A673 (cell line): Measurements from ENCODE around the gene PAN2. TPM values are rescaled to one million over a fixed set of nuclear protein-coding genes. Genes with fewer than 3 reads are reported as not detected.

Experiments used
- BruUV-seq: library from RNA; stranded (reverse); fragments of 400-500 nt; replicated peaks from 2 replicates; lab custom pipeline; 2021; lab: Mats Ljungman, UMichigan
- CTCF ChIA-PET: fragments of 300-600 bp; sonication (Branson Sonifier 250); formaldehyde crosslinking; loops from one replicate; lab custom pipeline; 2022; ENCODE audit warnings: antibody characterized with exemption; lab: Charles Lee
- POLR2A ChIA-PET: fragments of 300-600 bp; sonication (Branson Sonifier 250); formaldehyde crosslinking; loops from one replicate; lab custom pipeline; 2022; ENCODE audit warnings: antibody characterized with exemption; ENCODE audit not compliant: low non-redundant PET; lab: Charles Lee
- DNase-seq: peaks from one replicate; pipeline ENCODE4 v3.0.0-alpha.2; 2015; ENCODE audit warnings: low spot score
- H3K27ac ChIP-seq: fragments of 200-600 bp; sonication (generic); 2 replicates; pipeline ENCODE4 v1.5.1; 2016; ENCODE audit warnings: mixed run types, low read depth, mild to moderate bottlenecking, mixed read lengths, antibody characterized with exemption, low read length; ENCODE audit not compliant: poor library complexity, severe bottlenecking
- H3K27me3 ChIP-seq: fragments of 200-600 bp; sonication (generic); replicated peaks from 2 replicates; pipeline ENCODE4 v1.6.1; 2017; ENCODE audit warnings: mixed run types, low read depth, mild to moderate bottlenecking, mixed read lengths, antibody characterized with exemption, low read length; ENCODE audit not compliant: insufficient read depth, poor library complexity
- H3K36me3 ChIP-seq: fragments of 200-600 bp; sonication (generic); 2 replicates; pipeline ENCODE4 v1.6.1; 2016; ENCODE audit warnings: mixed run types, mild to moderate bottlenecking, mixed read lengths, antibody characterized with exemption, low read length; ENCODE audit not compliant: insufficient read depth, poor library complexity, severe bottlenecking
- H3K4me1 ChIP-seq: fragments of 200-600 bp; sonication (generic); 2 replicates; pipeline ENCODE4 v1.6.1; 2017; ENCODE audit warnings: mixed run types, mild to moderate bottlenecking, mixed read lengths, antibody characterized with exemption, low read length; ENCODE audit not compliant: insufficient read depth, poor library complexity, severe bottlenecking
- H3K4me3 ChIP-seq: fragments of 200-600 bp; sonication (generic); 2 replicates; pipeline ENCODE4 v1.5.1; 2016; ENCODE audit warnings: low read depth, mixed run types, mild to moderate bottlenecking, mixed read lengths, low read length; ENCODE audit not compliant: poor library complexity, severe bottlenecking
- H3K9me3 ChIP-seq: fragments of 200-600 bp; sonication (generic); 2 replicates; pipeline ENCODE4 v1.6.1; 2016; ENCODE audit warnings: mixed run types, low read depth, mild to moderate bottlenecking, mixed read lengths, antibody characterized with exemption, low read length; ENCODE audit not compliant: poor library complexity, severe bottlenecking
- CTCF ChIP-seq: fragments of 300-800, 200-600 bp; sonication (generic); conservative IDR thresholded peaks from 2 replicates; pipeline ENCODE4 v1.5.1; 2017; ENCODE audit warnings: low read depth, mild to moderate bottlenecking, antibody characterized with exemption, low read length, moderate library complexity, mixed read lengths
- EZH2 ChIP-seq: fragments of 200-600 bp; sonication (generic); IDR thresholded peaks from 2 replicates; pipeline ENCODE4 v1.6.1; 2017; ENCODE audit warnings: borderline replicate concordance, low read depth, mild to moderate bottlenecking, mixed read lengths, antibody characterized with exemption, low read length; ENCODE audit not compliant: poor library complexity, severe bottlenecking
- intact Hi-C: fragments of 100-400 bp; cut with micrococcal nuclease; formaldehyde crosslinking; loops from one replicate; pipeline ENCODE4 v1.10.0; 2022; ENCODE audit not compliant: unreplicated experiment
- total RNA-seq: library from RNA; stranded (reverse); gene quantifications from 2 replicates; pipeline ENCODE4 v1.2.3, GENCODE V29; 2021

PAN2 gene
- total RNA-seq, 1 experiment from 2014 or later = 46.3 TPM

GRCh38 chr12:56315622-56316473 is 18.0 kb downstream of the PAN2 start, which contains the start of gene CNPY2:
CNPY2 (minus strand) TSS chr12:56315988; CDS start chr12:56315217, 771 bp downstream.
- intact Hi-C loops = loop anchor here (5.0 kb wide), 1 partner anchor 146 kb away; no protein-coding TSS in a partner anchor
- Histone ChIP-seq H3K9me3 (no peaks in the 10 kb centered on the region), H3K4me1 (peaks cover 8% of the 10 kb centered on the region), H3K27me3 (no peaks in the 10 kb centered on the region), H3K27ac (peak within 1 kb of the TSS; percentile 93), H3K36me3 (peaks cover 24% of the 10 kb centered on the region), H3K4me3 (peak within 1 kb of the TSS; percentile 70)
- no peak for TF ChIP-seq EZH2
- no peak for TF ChIP-seq CTCF
- POLR2A ChIA-PET = interaction anchor here (0.6 to 1.0 kb wide), 3 partner anchors 44 to 165 kb away, joined by 4 to 8 read pairs (median 7); partner anchors contain the start of gene STAT2
- CTCF ChIA-PET = interaction anchor here (0.8 to 1.4 kb wide), 5 partner anchors 44 to 321 kb away, joined by 3 to 14 read pairs (median 4); partner anchors contain the start of genes COQ10A and STAT2
- BruUV-seq = no TSS peak
- DNase-seq = peak; percentile 98

- peak; percentile 15 for DNase-seq
- ChIA-PET POLR2A (interaction anchor here (0.6 to 1.0 kb wide), 3 partner anchors 44 to 166 kb away, joined by 4 to 8 read pairs (median 7); partner anchors contain the start of gene STAT2), CTCF (interaction anchor here (0.8 to 1.4 kb wide), 4 partner anchors 44 to 321 kb away, joined by 3 to 14 read pairs (median 4); partner anchors contain the start of gene STAT2)
- H3K9me3 ChIP-seq = no peaks in the 10 kb centered on the region
- intact Hi-C loops = loop anchor here (5.0 kb wide), 1 partner anchor 147 kb away; no protein-coding TSS in a partner anchor
- H3K36me3 ChIP-seq = peaks cover 30% of the 10 kb centered on the region
- BruUV-seq = TSS peak; percentile 61
- peak overlapping the region; percentile 93 for H3K27ac ChIP-seq
- H3K27me3 ChIP-seq = no peaks in the 10 kb centered on the region
- H3K4me1 ChIP-seq = peaks cover 8% of the 10 kb centered on the region
- no peak for TF ChIP-seq EZH2
- TF ChIP-seq CTCF = no peak
- peak overlapping the region; percentile 70 for H3K4me3 ChIP-seq
Measured at GRCh38 chr12:56315249-56315621, 18.6 kb downstream of the PAN2 start.

GRCh38 chr12:56311003-56311402 is 22.8 kb downstream of the PAN2 start:
- intact Hi-C loops = no loop called here
- POLR2A ChIA-PET = no interaction called here
- DNase-seq = no peak
- peaks cover 27% of the 10 kb centered on the region for H3K36me3 ChIP-seq
- peaks cover 8% of the 10 kb centered on the region for H3K4me1 ChIP-seq
- BruUV-seq = TSS peak; percentile 4
- no peaks in the 10 kb centered on the region for H3K9me3 ChIP-seq
- CTCF ChIA-PET = no interaction called here
- H3K4me3 ChIP-seq = no peak overlapping the region
- TF ChIP-seq EZH2 (no peak), CTCF (no peak)
- no peak overlapping the region for H3K27ac ChIP-seq
- no peaks in the 10 kb centered on the region for H3K27me3 ChIP-seq
